SK-N-SH (cell line): ENCODE measurements around the gene WSB2. TPM values are rescaled to one million over a fixed set of nuclear protein-coding genes. Genes with fewer than 3 reads are reported as not detected.

Experiments used
- CTCF ChIA-PET: fragments of 300-600, 350-600 bp; formaldehyde crosslinking; extraction: SDS; loops from one replicate; lab custom pipeline; 2021; lab: Yijun Ruan, JAX
- POLR2A ChIA-PET: fragments of 350-600 bp; sonication (Branson Sonifier 250); formaldehyde crosslinking; extraction: SDS; loops from one replicate; lab custom pipeline; 2020; ENCODE audit warnings: antibody characterized with exemption, inconsistent platforms; lab: Yijun Ruan, JAX
- DNase-seq: peaks from one replicate; pipeline ENCODE4 v3.0.0; 2012
- H2AFZ ChIP-seq: fragments of 200-600 bp; sonication (generic); 2 replicates; pipeline ENCODE4 v1.8.1; 2016; ENCODE audit warnings: antibody characterized with exemption, mild to moderate bottlenecking, low read depth
- H3F3A ChIP-seq: fragments of 200-600 bp; sonication (generic); replicated peaks from 2 replicates; pipeline ENCODE3; 2016; ENCODE audit warnings: antibody characterized with exemption, mild to moderate bottlenecking; ENCODE audit not compliant: insufficient read depth
- H3K27ac ChIP-seq, 2 experiments: fragments of 200-500 bp in 1 of 2; fragments of 200-600 bp in 1 of 2; sonication (Bioruptor generic) in 1 of 2; sonication (generic), shearing (Covaris generic) in 1 of 2; 2 replicates each; pipeline versions ENCODE4 v1.5.1 to v1.6.1; 2014 to 2016; ENCODE audit warnings: low read depth in 2 of 2, inconsistent platforms in 1 of 2, low read length in 1 of 2, mild to moderate bottlenecking in 1 of 2, mixed read lengths in 1 of 2
- H3K27me3 ChIP-seq: fragments of 200-600 bp; sonication (generic), shearing (Covaris generic); 2 replicates; pipeline ENCODE4 v1.6.1; 2016; ENCODE audit warnings: mixed run types; ENCODE audit not compliant: insufficient read depth
- H3K36me3 ChIP-seq, 2 experiments: fragments of 200-500 bp in 1 of 2; fragments of 200-600 bp in 1 of 2; sonication (Bioruptor generic) in 1 of 2; sonication (generic) in 1 of 2; replicated peaks in 1 of 2; 2 replicates each; pipeline versions ENCODE3 to v1.5.1; 2014 to 2016; ENCODE audit warnings: low read length in 1 of 2, mild to moderate bottlenecking in 1 of 2; ENCODE audit not compliant: insufficient read depth in 2 of 2, control insufficient read depth in 1 of 2
- H3K4me1 ChIP-seq, 2 experiments: fragments of 200-500 bp in 1 of 2; fragments of 200-600 bp in 1 of 2; sonication (Bioruptor generic) in 1 of 2; sonication (generic), shearing (Covaris generic) in 1 of 2; 2 replicates each; pipeline versions ENCODE4 v1.5.1 to v1.6.1; 2014 to 2016; ENCODE audit warnings: low read depth in 1 of 2, low read length in 1 of 2, mixed run types in 1 of 2; ENCODE audit not compliant: insufficient read depth in 2 of 2, control insufficient read depth in 1 of 2
- H3K4me2 ChIP-seq: fragments of 200-600 bp; sonication (generic), shearing (Covaris generic); 2 replicates; pipeline ENCODE4 v1.6.1; 2017; ENCODE audit warnings: mixed run types
- H3K4me3 ChIP-seq, 2 experiments: fragments of 200-500 bp in 1 of 2; fragments of 200-600 bp in 1 of 2; sonication (Bioruptor generic) in 1 of 2; sonication (generic), shearing (Covaris generic) in 1 of 2; 2 replicates each; pipeline versions ENCODE4 v1.5.1 to v1.8.1; 2014 to 2016; ENCODE audit warnings: low read depth in 2 of 2, inconsistent platforms in 1 of 2, low read length in 1 of 2, mild to moderate bottlenecking in 1 of 2, mixed read lengths in 1 of 2, moderate library complexity in 1 of 2
- H3K79me2 ChIP-seq: fragments of 200-600 bp; sonication (generic); 2 replicates; pipeline ENCODE4 v1.8.1; 2017; ENCODE audit warnings: mild to moderate bottlenecking; ENCODE audit not compliant: insufficient read depth
- H3K9ac ChIP-seq: fragments of 200-600 bp; sonication (generic); 2 replicates; pipeline ENCODE4 v1.6.1; 2017; ENCODE audit warnings: mixed run types
- H3K9me2 ChIP-seq: fragments of 200-600 bp; sonication (generic); 2 replicates; pipeline ENCODE4 v1.6.1; 2017; ENCODE audit warnings: mixed run types
- H3K9me3 ChIP-seq: fragments of 200-600 bp; sonication (generic); 2 replicates; pipeline ENCODE4 v1.6.1; 2017; ENCODE audit warnings: mixed run types, mild to moderate bottlenecking, moderate library complexity
- H4K20me1 ChIP-seq: fragments of 200-600 bp; sonication (generic); 2 replicates; pipeline ENCODE4 v1.6.1; 2017; ENCODE audit warnings: mild to moderate bottlenecking, mixed run types; ENCODE audit not compliant: insufficient read depth
- ELF1 ChIP-seq: IDR thresholded peaks from 2 replicates; pipeline ENCODE4 v1.4.0; 2012
- FOXJ3 ChIP-seq: sonication (generic); formaldehyde crosslinking; IDR thresholded peaks from 2 replicates; pipeline ENCODE4 v1.5.1; 2020; ENCODE audit warnings: mild to moderate bottlenecking, missing genetic modification reagents
- GABPA ChIP-seq: IDR thresholded peaks from 2 replicates; pipeline ENCODE4 v1.4.0; 2012; ENCODE audit warnings: low read depth, mild to moderate bottlenecking
- GATA2 ChIP-seq: sonication (generic); formaldehyde crosslinking; IDR thresholded peaks from 2 replicates; pipeline ENCODE4 v1.5.0; 2020; ENCODE audit warnings: mild to moderate bottlenecking, missing genetic modification reagents
- MEF2A ChIP-seq: IDR thresholded peaks from 2 replicates; pipeline ENCODE4 v1.4.0; 2012; ENCODE audit warnings: low read depth, borderline replicate concordance
- MXI1 ChIP-seq: IDR thresholded peaks from 2 replicates; pipeline ENCODE4 v1.6.1; 2012; ENCODE audit warnings: mild to moderate bottlenecking, low read depth, low read length, improper control_type of control experiment
- POLR2AphosphoS5 ChIP-seq: IDR thresholded peaks from 2 replicates; pipeline ENCODE4 v1.6.1; 2012; ENCODE audit warnings: low read depth, low read length
- RCOR1 ChIP-seq: fragments of 150-350 bp; IDR thresholded peaks from 2 replicates; pipeline ENCODE4 v1.6.1; 2017; ENCODE audit warnings: antibody characterized with exemption, low read length
- RFX5 ChIP-seq: IDR thresholded peaks from 2 replicates; pipeline ENCODE4 v1.6.1; 2012; ENCODE audit warnings: mild to moderate bottlenecking, improper control_type of control experiment, low read length
- TCF12 ChIP-seq: IDR thresholded peaks from 2 replicates; pipeline ENCODE4 v1.4.0; 2012
- TEAD4 ChIP-seq: IDR thresholded peaks from 2 replicates; pipeline ENCODE4 v1.4.0; 2012; ENCODE audit warnings: mild to moderate bottlenecking, borderline replicate concordance; ENCODE audit not compliant: insufficient read depth
- WGBS: methylation state at CpG from one replicate; pipeline ENCODE4 v1.1.6; 2017; ENCODE audit warnings: low lambda C conversion rate; 5-methylcytosine and 5-hydroxymethylcytosine counted together
- polyA plus RNA-seq, 3 experiments: library from polyadenylated mRNA; depleted of rRNA; stranded (reverse); fragments of >200 nt; gene quantifications; 2 replicates each; pipeline ENCODE4 v1.2.3, GENCODE V29; 2012
- TF ChIP-seq, protein P1 (sequence below): IDR thresholded peaks from 2 replicates; pipeline ENCODE4; 2012
- TF ChIP-seq, protein P2 (sequence below): fragments of 150-350 bp; IDR thresholded peaks from 2 replicates; pipeline ENCODE4 v1.6.1; 2017; ENCODE audit warnings: antibody characterized with exemption, low read length, low read depth, borderline replicate concordance
- TF ChIP-seq, protein P3 (sequence below): IDR thresholded peaks from 2 replicates; pipeline ENCODE4 v1.6.1; 2012; ENCODE audit warnings: mild to moderate bottlenecking, low read depth, low read length, moderate library complexity
- TF ChIP-seq, protein P4 (sequence below): fragments of 150-350 bp; IDR thresholded peaks from 2 replicates; pipeline ENCODE4 v1.6.1; 2016; ENCODE audit warnings: mild to moderate bottlenecking, low read depth, low read length
- TF ChIP-seq, protein P5 (sequence below): IDR thresholded peaks from 2 replicates; pipeline ENCODE4 v1.4.0; 2012; ENCODE audit warnings: low read depth

Gene WSB2
- polyA plus RNA-seq, 1 of the 3 experiments (the other 2 are of a cell fraction): 54.4 TPM

DNA sequence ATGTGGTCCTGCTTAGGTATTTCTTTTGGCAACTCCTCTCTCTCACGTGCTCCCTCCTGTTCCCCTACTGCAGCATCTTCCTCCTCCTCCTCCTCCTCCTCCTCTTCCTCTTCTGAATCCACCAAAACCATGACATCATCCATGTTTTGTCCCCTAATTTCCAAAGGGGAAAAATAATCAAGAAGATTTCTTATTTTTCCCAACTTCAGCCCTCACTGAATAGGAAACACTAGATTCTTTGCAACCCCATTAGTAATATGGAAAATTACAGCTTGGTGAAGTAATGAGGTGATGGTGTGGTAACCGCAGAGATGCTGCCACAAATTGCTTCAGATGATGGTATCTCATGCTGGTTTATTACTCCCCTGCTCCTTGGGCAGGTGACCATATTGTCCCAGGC, 7.5 kb upstream of the WSB2 start:
- 96% methylated on average over 2 of the region's 2 CpGs for WGBS
- no peaks in the 10 kb centered on the region for H3K9me3 ChIP-seq
- H3K27me3 ChIP-seq: no peaks in the 10 kb centered on the region
- no peaks in the 10 kb centered on the region for H4K20me1 ChIP-seq
- no peak overlapping the region for H3K9ac ChIP-seq
- H3K4me3 ChIP-seq: no peak overlapping the region
- TF ChIP-seq, protein P1, sequence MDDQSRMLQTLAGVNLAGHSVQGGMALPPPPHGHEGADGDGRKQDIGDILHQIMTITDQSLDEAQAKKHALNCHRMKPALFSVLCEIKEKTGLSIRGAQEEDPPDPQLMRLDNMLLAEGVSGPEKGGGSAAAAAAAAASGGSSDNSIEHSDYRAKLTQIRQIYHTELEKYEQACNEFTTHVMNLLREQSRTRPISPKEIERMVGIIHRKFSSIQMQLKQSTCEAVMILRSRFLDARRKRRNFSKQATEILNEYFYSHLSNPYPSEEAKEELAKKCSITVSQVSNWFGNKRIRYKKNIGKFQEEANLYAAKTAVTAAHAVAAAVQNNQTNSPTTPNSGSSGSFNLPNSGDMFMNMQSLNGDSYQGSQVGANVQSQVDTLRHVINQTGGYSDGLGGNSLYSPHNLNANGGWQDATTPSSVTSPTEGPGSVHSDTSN: no peak
- TF ChIP-seq TCF12 (no peak), TEAD4 (no peak), MXI1 (no peak), MEF2A (no peak), FOXJ3 (CRISPR knock-in tag) (no peak), ELF1 (no peak), RCOR1 (no peak), GABPA (no peak), RFX5 (no peak), GATA2 (CRISPR knock-in tag) (no peak), POLR2AphosphoS5 (no peak)
- TF ChIP-seq, protein P2, sequence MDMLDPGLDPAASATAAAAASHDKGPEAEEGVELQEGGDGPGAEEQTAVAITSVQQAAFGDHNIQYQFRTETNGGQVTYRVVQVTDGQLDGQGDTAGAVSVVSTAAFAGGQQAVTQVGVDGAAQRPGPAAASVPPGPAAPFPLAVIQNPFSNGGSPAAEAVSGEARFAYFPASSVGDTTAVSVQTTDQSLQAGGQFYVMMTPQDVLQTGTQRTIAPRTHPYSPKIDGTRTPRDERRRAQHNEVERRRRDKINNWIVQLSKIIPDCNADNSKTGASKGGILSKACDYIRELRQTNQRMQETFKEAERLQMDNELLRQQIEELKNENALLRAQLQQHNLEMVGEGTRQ: no peak
- TF ChIP-seq, protein P3, sequence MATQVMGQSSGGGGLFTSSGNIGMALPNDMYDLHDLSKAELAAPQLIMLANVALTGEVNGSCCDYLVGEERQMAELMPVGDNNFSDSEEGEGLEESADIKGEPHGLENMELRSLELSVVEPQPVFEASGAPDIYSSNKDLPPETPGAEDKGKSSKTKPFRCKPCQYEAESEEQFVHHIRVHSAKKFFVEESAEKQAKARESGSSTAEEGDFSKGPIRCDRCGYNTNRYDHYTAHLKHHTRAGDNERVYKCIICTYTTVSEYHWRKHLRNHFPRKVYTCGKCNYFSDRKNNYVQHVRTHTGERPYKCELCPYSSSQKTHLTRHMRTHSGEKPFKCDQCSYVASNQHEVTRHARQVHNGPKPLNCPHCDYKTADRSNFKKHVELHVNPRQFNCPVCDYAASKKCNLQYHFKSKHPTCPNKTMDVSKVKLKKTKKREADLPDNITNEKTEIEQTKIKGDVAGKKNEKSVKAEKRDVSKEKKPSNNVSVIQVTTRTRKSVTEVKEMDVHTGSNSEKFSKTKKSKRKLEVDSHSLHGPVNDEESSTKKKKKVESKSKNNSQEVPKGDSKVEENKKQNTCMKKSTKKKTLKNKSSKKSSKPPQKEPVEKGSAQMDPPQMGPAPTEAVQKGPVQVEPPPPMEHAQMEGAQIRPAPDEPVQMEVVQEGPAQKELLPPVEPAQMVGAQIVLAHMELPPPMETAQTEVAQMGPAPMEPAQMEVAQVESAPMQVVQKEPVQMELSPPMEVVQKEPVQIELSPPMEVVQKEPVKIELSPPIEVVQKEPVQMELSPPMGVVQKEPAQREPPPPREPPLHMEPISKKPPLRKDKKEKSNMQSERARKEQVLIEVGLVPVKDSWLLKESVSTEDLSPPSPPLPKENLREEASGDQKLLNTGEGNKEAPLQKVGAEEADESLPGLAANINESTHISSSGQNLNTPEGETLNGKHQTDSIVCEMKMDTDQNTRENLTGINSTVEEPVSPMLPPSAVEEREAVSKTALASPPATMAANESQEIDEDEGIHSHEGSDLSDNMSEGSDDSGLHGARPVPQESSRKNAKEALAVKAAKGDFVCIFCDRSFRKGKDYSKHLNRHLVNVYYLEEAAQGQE: no peak
- TF ChIP-seq, protein P4, sequence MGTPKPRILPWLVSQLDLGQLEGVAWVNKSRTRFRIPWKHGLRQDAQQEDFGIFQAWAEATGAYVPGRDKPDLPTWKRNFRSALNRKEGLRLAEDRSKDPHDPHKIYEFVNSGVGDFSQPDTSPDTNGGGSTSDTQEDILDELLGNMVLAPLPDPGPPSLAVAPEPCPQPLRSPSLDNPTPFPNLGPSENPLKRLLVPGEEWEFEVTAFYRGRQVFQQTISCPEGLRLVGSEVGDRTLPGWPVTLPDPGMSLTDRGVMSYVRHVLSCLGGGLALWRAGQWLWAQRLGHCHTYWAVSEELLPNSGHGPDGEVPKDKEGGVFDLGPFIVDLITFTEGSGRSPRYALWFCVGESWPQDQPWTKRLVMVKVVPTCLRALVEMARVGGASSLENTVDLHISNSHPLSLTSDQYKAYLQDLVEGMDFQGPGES: no peak
- TF ChIP-seq, protein P5, sequence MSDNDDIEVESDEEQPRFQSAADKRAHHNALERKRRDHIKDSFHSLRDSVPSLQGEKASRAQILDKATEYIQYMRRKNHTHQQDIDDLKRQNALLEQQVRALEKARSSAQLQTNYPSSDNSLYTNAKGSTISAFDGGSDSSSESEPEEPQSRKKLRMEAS: no peak
- H3K27ac ChIP-seq: no peak overlapping the region
- H3K4me1 ChIP-seq: no peaks in the 10 kb centered on the region
- H3K79me2 ChIP-seq: no peaks in the 10 kb centered on the region
- CTCF ChIA-PET: interaction anchor here (1.2 kb wide), 1 partner anchor 14 kb away, joined by 3 read pairs; no protein-coding TSS in a partner anchor
- peaks cover 15% of the 10 kb centered on the region for H3F3A ChIP-seq
- POLR2A ChIA-PET: no interaction called here
- no peak overlapping the region for H3K4me2 ChIP-seq
- no peak for DNase-seq
- no peak overlapping the region for H2AFZ ChIP-seq
- H3K36me3 ChIP-seq: peaks cover 0 to 20% of the 10 kb centered on the region in 2 experiments
- no peaks in the 10 kb centered on the region for H3K9me2 ChIP-seq
